NCI-H128 (cell line): ENCODE data around the gene ANO1.
"Not testable (repeated sequence)": the region's sequence is repeated elsewhere in the genome, so short reads cannot be mapped to it uniquely, and the experiment has no call there.

Experiments
- DNase-seq: peaks from one replicate; lab custom pipeline; 2025; ENCODE audit not compliant: unreplicated experiment; lab: John Stamatoyannopoulos, UW

The ANO1 gene

DNA sequence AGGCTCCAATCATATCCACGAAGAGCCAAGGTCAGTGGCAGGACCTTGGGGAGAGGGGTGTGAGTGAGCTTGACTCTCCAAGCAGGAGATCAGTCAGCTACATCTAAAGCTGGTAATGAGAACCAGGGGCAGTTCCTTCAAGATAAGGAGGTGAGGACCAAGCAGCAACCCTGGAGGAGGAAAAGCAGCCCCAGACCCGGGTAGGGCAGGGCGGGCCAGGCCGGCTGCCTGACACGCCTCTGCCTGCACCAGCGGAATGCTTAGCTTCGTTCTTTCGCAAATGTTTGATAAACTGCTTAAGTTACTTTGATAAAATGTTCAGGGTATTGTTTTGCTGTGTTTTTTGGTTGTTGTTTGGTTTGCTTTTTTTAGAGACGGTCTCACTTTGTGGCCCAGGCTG lies 106.3 kb downstream of the ANO1 start:
- no peak for DNase-seq

- DNase-seq = no peak
Observed at GRCh38 chr11:70185348-70186055, 107.4 kb downstream of the ANO1 start.

DNA sequence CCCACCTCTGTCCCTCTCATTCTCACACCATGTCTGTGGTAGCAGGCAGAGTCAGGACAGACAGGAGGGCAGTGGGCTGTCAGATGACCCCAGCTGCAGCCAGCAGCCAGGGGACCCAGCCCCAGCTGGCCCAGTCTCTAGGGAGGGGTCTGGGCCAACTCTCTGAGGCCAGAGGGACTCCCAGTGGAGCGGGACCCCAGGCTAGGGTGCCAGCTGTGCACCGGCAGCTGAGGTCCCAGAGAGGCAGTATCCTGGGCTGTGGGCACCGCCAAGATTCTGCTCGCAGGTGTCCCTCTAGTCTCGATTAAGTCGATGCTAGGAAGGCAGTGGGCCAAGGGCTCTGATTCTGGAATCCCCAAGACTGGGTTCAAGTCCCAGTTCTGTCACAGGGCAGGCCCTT lies 108.3 kb downstream of the ANO1 start:
- no peak for DNase-seq

DNA sequence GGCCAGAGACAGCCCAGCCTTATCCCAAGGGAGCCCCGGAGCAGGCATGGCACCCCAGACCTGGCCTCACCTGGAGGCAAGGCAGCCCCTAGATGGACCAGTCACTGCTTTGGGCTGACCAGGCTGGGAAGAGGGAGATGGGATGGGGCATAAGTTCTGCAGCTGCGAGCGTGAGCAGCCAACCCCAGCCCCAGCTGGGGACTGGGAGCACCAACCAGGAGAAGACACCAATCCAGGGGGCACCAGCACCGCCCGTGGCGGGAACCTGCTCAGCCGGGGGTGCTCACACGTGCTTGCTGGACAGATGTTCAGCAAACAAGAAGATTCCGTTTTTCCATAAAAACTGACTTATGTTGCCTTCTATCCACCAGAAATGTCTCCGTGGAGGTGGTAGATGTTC lies 108.8 kb downstream of the ANO1 start:
- no peak for DNase-seq

GRCh38 chr11:70187771-70188170 lies 109.7 kb downstream of the ANO1 start:
- no peak for DNase-seq

- DNase-seq = no peak
Observed at GRCh38 chr11:70189622-70190021, 111.5 kb downstream of the ANO1 start.

DNA sequence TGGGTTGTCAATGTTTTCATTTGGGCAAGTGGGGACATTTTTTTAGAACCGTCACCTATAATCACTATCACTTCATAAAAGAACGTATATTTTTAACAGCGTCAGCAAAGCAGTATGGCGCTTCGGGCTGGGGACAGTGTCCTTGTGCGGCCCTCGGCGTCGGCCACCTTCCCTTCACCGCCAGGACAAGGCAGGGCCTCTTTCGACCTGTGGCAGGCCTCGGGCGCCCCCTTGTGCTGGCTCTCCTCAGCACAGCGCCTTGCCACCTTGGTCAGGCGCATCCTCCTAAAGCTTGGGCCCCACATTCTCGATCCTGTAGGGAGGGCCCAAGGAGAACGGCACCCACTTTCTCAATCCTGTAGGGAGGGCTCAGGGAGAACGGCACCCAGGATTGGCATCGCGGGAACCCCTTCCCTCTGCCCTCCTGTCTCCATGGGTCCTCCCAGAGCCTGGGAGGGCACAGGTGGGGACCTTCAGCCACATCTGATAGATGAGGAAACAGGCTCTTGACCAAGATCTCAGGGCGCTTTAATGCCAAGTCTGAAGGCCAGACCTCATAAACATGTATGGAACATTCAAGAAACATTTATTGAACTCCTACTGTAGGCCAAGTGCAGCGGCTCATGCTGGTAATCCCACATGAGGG lies 113.5 kb downstream of the ANO1 start:
- DNase-seq = no peak

GRCh38 chr11:70192666-70193410 lies 114.7 kb downstream of the ANO1 start:
- DNase-seq = no peak

GRCh38 chr11:70193411-70194292 lies 115.5 kb downstream of the ANO1 start:
- DNase-seq = no peak

DNA sequence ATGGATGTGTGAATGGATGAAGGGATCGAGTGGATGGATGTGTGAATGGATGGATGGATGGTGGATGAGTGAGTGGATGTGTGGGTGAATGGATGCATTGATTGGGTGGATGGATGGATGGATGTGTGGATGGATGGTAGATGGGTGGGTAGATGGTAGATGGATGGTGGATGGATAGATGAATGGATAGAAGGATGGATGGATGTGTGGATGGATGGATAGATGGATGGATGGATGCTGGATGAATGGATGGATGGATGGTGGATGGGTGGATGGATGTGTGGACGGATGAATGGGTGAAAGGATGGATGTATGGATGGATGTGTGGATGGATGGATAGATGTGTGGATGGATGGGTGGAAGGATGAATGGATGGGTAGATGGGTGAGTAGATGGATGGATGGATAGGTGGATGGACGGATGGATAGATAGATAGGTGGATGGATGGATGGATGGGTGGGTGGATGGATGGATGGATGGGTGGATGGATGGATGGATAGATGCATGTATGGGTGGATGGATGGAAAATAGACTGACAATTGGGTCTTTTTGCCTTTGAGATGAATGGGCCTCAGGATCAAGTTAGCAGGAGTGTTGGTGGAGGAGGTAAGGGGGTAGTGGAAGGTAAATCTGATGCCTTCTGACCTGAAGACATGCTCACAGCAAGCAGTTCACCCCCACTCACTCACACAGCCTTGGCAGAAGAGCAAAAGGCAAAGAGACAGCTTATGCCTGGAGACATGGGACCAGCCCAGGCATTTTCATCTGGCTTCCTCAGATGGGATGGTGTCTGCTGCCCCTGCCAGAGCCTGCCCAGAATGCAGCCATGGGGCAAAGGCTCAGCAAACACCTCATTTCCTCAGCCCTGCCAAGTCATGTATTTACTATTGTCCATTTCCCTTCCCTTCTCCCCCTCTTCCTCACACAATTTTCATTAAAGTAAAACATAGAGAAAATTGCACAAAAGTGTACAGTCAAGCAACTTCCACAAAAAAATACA lies 117.0 kb downstream of the ANO1 start:
- DNase-seq = no peak

GRCh38 chr11:70200212-70200844 lies 122.2 kb downstream of the ANO1 start:
- no peak for DNase-seq

DNA sequence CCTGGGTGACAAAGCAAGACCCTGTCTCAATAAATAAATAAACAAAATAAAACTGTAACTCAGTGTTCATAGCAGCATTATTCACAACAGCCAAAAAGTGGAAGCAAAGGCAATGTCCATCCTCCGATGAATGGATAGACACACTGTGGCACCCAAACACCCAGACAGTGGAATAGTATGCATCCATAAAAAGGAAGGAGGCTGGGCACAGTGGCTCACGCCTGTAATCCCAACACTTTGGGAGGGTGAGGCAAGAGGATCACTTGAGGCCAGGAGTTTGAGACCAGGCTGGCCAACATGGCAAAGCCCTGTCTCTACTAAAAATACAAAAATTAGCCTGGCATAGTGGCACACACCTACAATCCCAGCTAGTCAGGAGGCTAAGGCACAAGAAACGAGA lies 122.9 kb downstream of the ANO1 start:
- not testable (repeated sequence) for DNase-seq

- no peak for DNase-seq
Observed at GRCh38 chr11:70201882-70202861, 124.1 kb downstream of the ANO1 start.

- DNase-seq = peak; percentile 88
Observed at GRCh38 chr11:70202920-70203750, 125.0 kb downstream of the ANO1 start, which contains the start of gene FADD. FADD (plus strand) TSS chr11:70203296; CDS start chr11:70203460, 164 bp downstream.

DNA sequence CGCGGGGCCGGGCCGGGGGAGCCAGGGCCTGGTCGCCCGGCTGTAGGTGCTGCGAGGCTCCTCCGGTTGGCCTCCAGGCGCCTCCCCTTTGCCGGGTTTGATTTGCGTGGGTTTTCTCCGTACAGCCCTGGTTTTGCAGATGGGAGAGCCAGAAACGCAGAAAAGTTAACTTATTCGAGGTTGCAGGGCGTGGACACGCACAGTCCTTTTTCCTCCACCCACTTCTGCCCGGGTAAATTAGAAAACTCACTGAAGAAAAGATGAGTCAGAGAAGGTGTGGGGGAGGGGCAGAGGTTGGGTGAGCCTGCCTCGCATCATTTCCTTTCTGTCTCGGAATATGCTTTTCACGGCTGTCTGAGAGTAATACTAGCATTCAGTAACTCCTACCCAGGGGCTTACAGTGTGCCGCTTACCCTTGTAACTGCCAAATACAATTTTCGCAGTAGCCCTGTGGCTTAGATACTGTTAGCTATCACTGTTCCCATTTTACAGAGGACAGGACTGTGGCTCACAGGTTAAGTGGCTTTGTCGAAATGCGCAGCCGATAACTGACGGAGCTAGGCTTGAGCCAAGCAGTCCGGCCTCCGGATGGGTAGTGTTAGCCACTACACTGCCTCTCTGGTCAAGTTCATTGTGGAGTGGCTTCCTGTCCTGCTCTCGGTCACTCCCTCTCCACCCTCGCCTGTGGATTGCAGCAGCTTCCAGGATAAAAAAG lies 125.8 kb downstream of the ANO1 start:
- DNase-seq = no peak

GRCh38 chr11:70204466-70204799 lies 126.3 kb downstream of the ANO1 start:
- DNase-seq = no peak
